H1 (cell line): Measurements from ENCODE around the gene STAT4. TPM values are rescaled to one million over a fixed set of nuclear protein-coding genes. Genes with fewer than 3 reads are reported as not detected.

Source experiments
- CTCF ChIA-PET: fragments of 300-600 bp; sonication (Branson Sonifier 250); formaldehyde crosslinking; loops from one replicate; lab custom pipeline; 2021; ENCODE audit not compliant: partially characterized antibody; lab: Charles Lee
- POLR2A ChIA-PET: fragments of 300-600 bp; sonication (Branson Sonifier 250); formaldehyde crosslinking; loops from one replicate; lab custom pipeline; 2021; ENCODE audit warnings: inconsistent platforms; ENCODE audit not compliant: partially characterized antibody; lab: Charles Lee
- DNase-seq, 2 experiments: peaks; one replicate each; pipeline versions ENCODE4 v3.0.0 to v3.0.0-alpha.2; 2010 to 2022; ENCODE audit warnings: low spot score in 2 of 2, low read depth in 1 of 2, mixed read lengths in 1 of 2
- FAIRE-seq: peaks from 2 replicates; lab custom pipeline; 2011; peaks lifted over from hg19 to GRCh38; lab: Jason Lieb, UNC
- H2AFZ ChIP-seq: 2 replicates; pipeline ENCODE4 v1.8.1; 2012; ENCODE audit warnings: low read length, inconsistent platforms
- H2AK5ac ChIP-seq: 2 replicates; pipeline ENCODE4 v1.6.1; 2013; ENCODE audit warnings: low read depth, low read length
- H2BK120ac ChIP-seq: replicated peaks from 2 replicates; pipeline ENCODE3; 2013; ENCODE audit warnings: low read depth, low read length, inconsistent platforms
- H2BK12ac ChIP-seq: 2 replicates; pipeline ENCODE4 v1.6.1; 2013; ENCODE audit warnings: low read depth, low read length
- H2BK15ac ChIP-seq: 2 replicates; pipeline ENCODE4 v1.6.1; 2013; ENCODE audit warnings: low read length
- H2BK20ac ChIP-seq: 2 replicates; pipeline ENCODE4 v1.6.1; 2013; ENCODE audit warnings: low read length
- H2BK5ac ChIP-seq: 2 replicates; pipeline ENCODE4 v1.6.1; 2013; ENCODE audit warnings: low read depth, low read length
- H3K14ac ChIP-seq: 2 replicates; pipeline ENCODE4 v1.6.1; 2013; ENCODE audit warnings: inconsistent platforms; ENCODE audit not compliant: insufficient read length
- H3K18ac ChIP-seq: 2 replicates; pipeline ENCODE4 v1.6.1; 2013; ENCODE audit warnings: low read length; ENCODE audit errors: extremely low read depth
- H3K23ac ChIP-seq: 2 replicates; pipeline ENCODE4 v1.6.1; 2013; ENCODE audit warnings: inconsistent platforms; ENCODE audit not compliant: insufficient read length
- H3K23me2 ChIP-seq: 2 replicates; pipeline ENCODE4 v1.6.1; 2013; ENCODE audit warnings: low read depth, low read length
- H3K27ac ChIP-seq: 2 replicates; pipeline ENCODE4 v1.6.1; 2011; ENCODE audit warnings: low read depth, low read length, inconsistent platforms
- H3K27me3 ChIP-seq, 4 experiments: replicated peaks in 1 of 4; 1 replicate in 1 of 4; 2 replicates in 3 of 4; pipeline versions ENCODE4 v1.6.1 to v1.8.1; 2011 to 2013; ENCODE audit warnings: low read length in 3 of 4, mild to moderate bottlenecking in 3 of 4, inconsistent platforms in 2 of 4, mixed read lengths in 2 of 4, moderate library complexity in 1 of 4; ENCODE audit not compliant: control insufficient read depth in 3 of 4, insufficient read depth in 3 of 4; ENCODE audit errors: extremely low read depth in 1 of 4
- H3K36me3 ChIP-seq, 4 experiments: 2 replicates each; pipeline versions ENCODE4 v1.6.1 to v1.8.1; 2011 to 2013; ENCODE audit warnings: mild to moderate bottlenecking in 4 of 4, low read length in 3 of 4, moderate library complexity in 2 of 4, control low read depth in 1 of 4, inconsistent platforms in 1 of 4; ENCODE audit not compliant: insufficient read depth in 4 of 4, control insufficient read depth in 2 of 4
- H3K4ac ChIP-seq: replicated peaks from 2 replicates; pipeline ENCODE3; 2013; ENCODE audit warnings: low read length, low read depth, mixed read lengths, inconsistent platforms; ENCODE audit not compliant: insufficient read length
- H3K4me1 ChIP-seq, 4 experiments: replicated peaks in 1 of 4; 1 replicate in 1 of 4; 2 replicates in 3 of 4; pipeline versions ENCODE4 v1.6.1 to v1.8.1; 2011 to 2013; ENCODE audit warnings: low read length in 3 of 4, inconsistent platforms in 2 of 4, mixed read lengths in 1 of 4; ENCODE audit not compliant: insufficient read depth in 4 of 4, control insufficient read depth in 3 of 4
- H3K4me2 ChIP-seq, 2 experiments: 2 replicates each; pipeline versions ENCODE4 v1.6.1 to v1.8.1; 2011 to 2013; ENCODE audit warnings: low read depth in 2 of 2, low read length in 2 of 2, control low read depth in 1 of 2, inconsistent platforms in 1 of 2, mild to moderate bottlenecking in 1 of 2; ENCODE audit not compliant: insufficient read depth in 1 of 2
- H3K4me3 ChIP-seq, 4 experiments: fragments of 200-600, 300-600 bp in 1 of 4; sonication (generic), shearing (Covaris generic), sonication (Bioruptor Twin) in 1 of 4; 2 replicates each; pipeline versions ENCODE4 v1.5.1 to v1.8.1; 2011 to 2016; ENCODE audit warnings: low read length in 4 of 4, low read depth in 3 of 4, control low read depth in 2 of 4, inconsistent platforms in 2 of 4, mild to moderate bottlenecking in 2 of 4, mixed read lengths in 1 of 4, moderate library complexity in 1 of 4; ENCODE audit not compliant: insufficient read depth in 2 of 4; ENCODE audit errors: extremely low read depth in 1 of 4
- H3K56ac ChIP-seq: replicated peaks from 2 replicates; pipeline ENCODE3; 2013; ENCODE audit warnings: low read depth, mild to moderate bottlenecking, mixed read lengths, low read length, inconsistent platforms; ENCODE audit not compliant: insufficient read length
- H3K79me1 ChIP-seq: 2 replicates; pipeline ENCODE4 v1.6.1; 2013; ENCODE audit warnings: low read depth, low read length, control low read depth
- H3K79me2 ChIP-seq, 2 experiments: 2 replicates each; pipeline versions ENCODE4 v1.6.1 to v1.8.1; 2012 to 2013; ENCODE audit warnings: low read length in 2 of 2, mild to moderate bottlenecking in 2 of 2, inconsistent platforms in 1 of 2; ENCODE audit not compliant: insufficient read depth in 2 of 2, control insufficient read depth in 1 of 2
- H3K9ac ChIP-seq, 4 experiments: replicated peaks in 1 of 4; 1 replicate in 1 of 4; 2 replicates in 3 of 4; pipeline versions ENCODE4 v1.6.1 to v1.8.1; 2011 to 2013; ENCODE audit warnings: low read depth in 3 of 4, low read length in 3 of 4, control low read depth in 2 of 4, mild to moderate bottlenecking in 2 of 4, moderate library complexity in 2 of 4, inconsistent platforms in 1 of 4; ENCODE audit errors: extremely low read depth in 1 of 4
- H3K9me3 ChIP-seq, 2 experiments: 2 replicates each; pipeline versions ENCODE4 v1.6.1 to v1.8.1; 2012 to 2013; ENCODE audit warnings: mild to moderate bottlenecking in 2 of 2, moderate library complexity in 2 of 2, control low read depth in 1 of 2, inconsistent platforms in 1 of 2, low read depth in 1 of 2, low read length in 1 of 2, mixed read lengths in 1 of 2; ENCODE audit not compliant: insufficient read depth in 2 of 2
- H4K20me1 ChIP-seq, 2 experiments: replicated peaks in 1 of 2; 2 replicates each; pipeline versions ENCODE3 to v1.8.1; 2011 to 2013; ENCODE audit warnings: inconsistent platforms in 2 of 2, low read length in 2 of 2, mild to moderate bottlenecking in 1 of 2; ENCODE audit not compliant: insufficient read depth in 2 of 2, control insufficient read depth in 1 of 2
- H4K5ac ChIP-seq: 2 replicates; pipeline ENCODE4 v1.6.1; 2013; ENCODE audit warnings: low read length, low read depth, mixed read lengths, inconsistent platforms; ENCODE audit not compliant: insufficient read length
- H4K8ac ChIP-seq: 2 replicates; pipeline ENCODE4 v1.8.0; 2013; ENCODE audit warnings: mild to moderate bottlenecking, moderate library complexity, low read length, inconsistent platforms; ENCODE audit not compliant: insufficient read depth; ENCODE audit errors: extremely low read depth
- H4K91ac ChIP-seq: replicated peaks from 2 replicates; pipeline ENCODE3; 2013; ENCODE audit warnings: low read length, mixed read lengths, inconsistent platforms; ENCODE audit not compliant: insufficient read length
- ASH2L ChIP-seq: fragments of 200-600, 300-600 bp; sonication (generic); IDR thresholded peaks from one replicate; pipeline ENCODE4 v1.7.1; 2017; ENCODE audit warnings: low read length
- BCL11A ChIP-seq, 2 experiments: IDR thresholded peaks; one replicate each; pipeline ENCODE4 v1.6.1; 2011; ENCODE audit warnings: low read depth in 2 of 2, low read length in 2 of 2, mild to moderate bottlenecking in 2 of 2
- CHD1 ChIP-seq: IDR thresholded peaks from 2 replicates; pipeline ENCODE4 v1.6.1; 2012; ENCODE audit warnings: low read depth, low read length, improper control_type of control experiment
- CREB1 ChIP-seq: IDR thresholded peaks from 2 replicates; pipeline ENCODE4 v1.6.1; 2012; ENCODE audit warnings: inconsistent platforms
- EP300 ChIP-seq, 2 experiments: IDR thresholded peaks; 1 replicate in 1 of 2; 2 replicates in 1 of 2; pipeline ENCODE4 v1.6.1; 2011 to 2012; ENCODE audit warnings: low read depth in 2 of 2, low read length in 2 of 2, mild to moderate bottlenecking in 2 of 2, borderline replicate concordance in 1 of 2, inconsistent platforms in 1 of 2, moderate library complexity in 1 of 2
- GTF2F1 ChIP-seq: IDR thresholded peaks from 2 replicates; pipeline ENCODE4 v1.6.1; 2012; ENCODE audit warnings: low read depth, low read length, improper control_type of control experiment, borderline replicate concordance
- JUND ChIP-seq: IDR thresholded peaks from 2 replicates; pipeline ENCODE4 v1.6.1; 2011; ENCODE audit warnings: mild to moderate bottlenecking, improper control_type of control experiment, low read length
- NANOG ChIP-seq: IDR thresholded peaks from 2 replicates; pipeline ENCODE4 v1.6.1; 2011; ENCODE audit warnings: low read length, low read depth, mild to moderate bottlenecking, inconsistent platforms; ENCODE audit not compliant: insufficient read depth, poor library complexity, severe bottlenecking
- POLR2AphosphoS5 ChIP-seq: IDR thresholded peaks from 2 replicates; pipeline ENCODE4 v1.6.1; 2011; ENCODE audit warnings: low read depth, low read length
- RFX5 ChIP-seq: IDR thresholded peaks from 2 replicates; pipeline ENCODE4 v1.6.1; 2011; ENCODE audit warnings: low read depth, low read length, improper control_type of control experiment, borderline replicate concordance
- TEAD4 ChIP-seq: IDR thresholded peaks from 2 replicates; pipeline ENCODE4 v1.6.1; 2012; ENCODE audit warnings: low read depth, low read length, inconsistent platforms, mixed read lengths
- WGBS, 2 experiments: shearing (Covaris generic) in 1 of 2; methylation state at CpG; one replicate each; pipeline versions ENCODE4 v1.1.6 to v1.1.7; 2013 to 2015; ENCODE audit warnings: low lambda C conversion rate in 2 of 2, mixed read lengths in 2 of 2, inconsistent platforms in 1 of 2, low coverage in 1 of 2, missing lambda C conversion rate in 1 of 2; ENCODE audit not compliant: insufficient replicate concordance in 2 of 2, insufficient coverage in 1 of 2, insufficient read length in 1 of 2; ENCODE audit errors: extremely low coverage in 1 of 2, missing lambda C conversion rate in 1 of 2; 5-methylcytosine and 5-hydroxymethylcytosine counted together
- polyA plus RNA-seq, 7 experiments: library from polyadenylated mRNA; depleted of rRNA in 3 of 7; stranded (reverse) in 5 of 7; unstranded in 2 of 7; fragments of >200 nt in 5 of 7; fragments of 200-250 nt in 2 of 7; gene quantifications; 1 replicate in 5 of 7; 2 replicates in 1 of 7; 4 replicates in 1 of 7; pipeline versions ENCODE4 v1.2.1 to v1.2.3, GENCODE V29; 2011 to 2013; ENCODE audit warnings: missing spikeins in 2 of 7, mixed read lengths in 2 of 7
- total RNA-seq: library from RNA; stranded (reverse); fragmentation: NEBNext Ultra II Directional; extraction: Animal tissue kit (Norgen Biotek cat#: 25700); gene quantifications from 2 replicates; pipeline ENCODE4 v1.2.1, GENCODE V29; 2021

Gene STAT4
- total and polyA plus RNA-seq, 2 of the 8 experiments (the other 6 are each of a cell fraction or from before 2014, with no cell fraction given), result 0.36 to 0.63 TPM

DNA sequence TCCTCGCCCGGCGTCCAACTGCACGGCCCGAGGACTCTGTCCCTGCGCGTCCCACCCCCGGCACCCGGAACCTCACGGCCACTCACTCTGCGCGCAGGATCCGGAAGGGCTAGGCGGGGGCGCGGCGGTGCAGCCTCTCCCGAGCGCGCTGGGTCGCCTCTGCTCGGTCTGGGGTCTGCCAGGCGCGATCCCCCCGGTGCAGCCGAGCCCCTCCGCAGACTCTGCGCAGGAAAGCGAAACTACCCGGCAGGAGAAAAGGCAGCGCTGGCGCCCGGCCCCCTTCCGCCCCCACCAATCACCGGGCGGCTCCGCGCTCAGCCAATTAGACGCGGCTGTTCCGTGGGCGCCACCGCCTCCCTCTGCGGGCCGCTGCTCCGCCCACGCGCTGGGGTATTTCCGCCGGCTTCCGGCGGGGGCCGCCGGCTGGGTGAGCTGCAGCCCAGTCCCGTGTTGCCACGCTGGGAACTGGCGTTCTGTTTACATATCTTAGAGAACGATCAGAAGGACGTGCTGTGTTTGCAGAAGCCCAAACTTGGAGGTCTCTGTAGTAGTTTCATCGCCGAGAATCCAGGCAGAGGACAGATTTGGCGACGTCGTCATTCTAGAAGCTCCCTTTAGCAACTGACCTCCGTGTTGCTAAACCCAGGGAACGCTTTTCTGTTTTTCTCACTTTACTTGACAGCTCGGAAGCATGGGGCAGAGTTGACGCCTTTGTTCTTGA, 136.7 kb downstream of the STAT4 start, which contains the start of gene STAT1:
TSS of gene STAT1 (minus strand) at position 240 of the 721 bp plus-strand sequence. CDS start 4,168 bp downstream, outside the sequence.
- peak within 1 kb of the TSS; percentile 75 for H2BK120ac ChIP-seq
- H2AFZ ChIP-seq, result peak within 1 kb of the TSS; percentile 89
- no peak within 1 kb of the TSS for H3K14ac ChIP-seq
- CTCF ChIA-PET, result interaction anchor here (1.2 to 3.2 kb wide), 5 partner anchors 9 to 18 kb away, joined by 3 to 15 read pairs (median 8); no protein-coding TSS in a partner anchor
- H4K8ac ChIP-seq, result peak within 1 kb of the TSS; percentile 92
- H2BK12ac ChIP-seq, result peak within 1 kb of the TSS; percentile 52; the same call in 1 of the 2 replicates
- no peak within 1 kb of the TSS for H4K91ac ChIP-seq
- peak within 1 kb of the TSS; percentile 77 to 96 (median 90) for H3K4me3 ChIP-seq
- H3K4ac ChIP-seq, result peak within 1 kb of the TSS; percentile 73
- peak within 1 kb of the TSS; percentile 75; the same call in 1 of the 2 replicates for H2BK5ac ChIP-seq
- H2BK15ac ChIP-seq, result 0 out of 2 replicates have a peak within 1 kb of the TSS, but pooled peaks have one; percentile 47
- H4K20me1 ChIP-seq, result peaks cover 0 to 4% of the 10 kb centered on the region in 2 experiments
- H3K79me2 ChIP-seq, result peaks cover 3 to 19% of the 10 kb centered on the region in 2 experiments; a peak in 2 of 4 replicates
- H3K9me3 ChIP-seq, result no peaks in the 10 kb centered on the region
- H3K27ac ChIP-seq, result peak within 1 kb of the TSS; percentile 61; the same call in 1 of the 2 replicates
- no peaks in the 10 kb centered on the region for H3K79me1 ChIP-seq
- no peak within 1 kb of the TSS for H2AK5ac ChIP-seq
- H3K9ac ChIP-seq, result peak within 1 kb of the TSS; percentile 70 to 89 (median 76)
- H3K18ac ChIP-seq, result peak within 1 kb of the TSS; percentile 66; the same call in 1 of the 2 replicates
- H3K56ac ChIP-seq, result peak within 1 kb of the TSS; percentile 37
- H3K23me2 ChIP-seq, result peaks cover 12% of the 10 kb centered on the region
- peak within 1 kb of the TSS; percentile 89 for H4K5ac ChIP-seq
- 2% methylated on average over 54 of the region's 68 CpGs; no CpG with 5 or more reads in 1 of the 2 experiments for WGBS, 2 experiments
- peaks cover 0 to 9% (median 3%) of the 10 kb centered on the region in 4 experiments; a peak in 3 of 8 replicates for H3K36me3 ChIP-seq
- peaks cover 0 to 13% (median 6%) of the 10 kb centered on the region in 4 experiments; a peak in 4 of 7 replicates for H3K27me3 ChIP-seq
- peak within 1 kb of the TSS; percentile 98 to 99 for H3K4me2 ChIP-seq
- H2BK20ac ChIP-seq, result no peak within 1 kb of the TSS
- peaks cover 0 to 6% (median 1%) of the 10 kb centered on the region in 4 experiments; a peak in 3 of 7 replicates for H3K4me1 ChIP-seq
- no peak within 1 kb of the TSS for H3K23ac ChIP-seq
- POLR2A ChIA-PET, result interaction anchor here (0.6 to 1.4 kb wide), 4 partner anchors 10 to 133 kb away, joined by 3 to 10 read pairs (median 3); no protein-coding TSS in a partner anchor
- FAIRE-seq, result no peak
- DNase-seq, result peak in 1 of 2 experiments; percentile 99
- no peak for TF ChIP-seq NANOG
- peak; percentile 73 for TF ChIP-seq CREB1
- no peak for TF ChIP-seq RFX5
- TF ChIP-seq ASH2L, result peak; percentile 99
- 0 out of 2 replicates have a peak, but pooled peaks have one; percentile 32 for TF ChIP-seq GTF2F1
- peak; percentile 93 to 100; a peak in 2 of 3 replicates for TF ChIP-seq EP300 (IDR thresholded peaks at IDR 0.05; ENCODE audit: borderline replicate concordance in 1 of 2, low read depth in 2 of 2, low read length in 2 of 2)
- peak; percentile 86 for TF ChIP-seq POLR2AphosphoS5
- TF ChIP-seq CHD1, result no peak
- TF ChIP-seq TEAD4, result peak; percentile 71; the same call in 1 of the 2 replicates
- TF ChIP-seq JUND, result peak; percentile 90
- TF ChIP-seq BCL11A (IDR thresholded peaks at IDR 0.05; ENCODE audit: low read depth in 2 of 2, low read length in 2 of 2), result no peak
